PFSK-1 (cell line): ENCODE results near the gene LINC00305.

Source experiments
- POLR2AphosphoS5 ChIP-seq: IDR thresholded peaks from 2 replicates; pipeline ENCODE4 v1.6.1; 2012; ENCODE audit warnings: low read depth, mild to moderate bottlenecking, control low read depth, low read length, moderate library complexity
- SIN3A ChIP-seq: IDR thresholded peaks from 2 replicates; pipeline ENCODE4 v1.6.1; 2012; ENCODE audit warnings: mild to moderate bottlenecking, low read length, moderate library complexity, borderline replicate concordance; ENCODE audit not compliant: insufficient read depth
- TAF1 ChIP-seq: IDR thresholded peaks from 2 replicates; pipeline ENCODE4 v1.6.1; 2012; ENCODE audit warnings: low read length, control low read depth, borderline replicate concordance; ENCODE audit not compliant: insufficient read depth
- TF ChIP-seq, protein P1 (sequence below), 2 experiments: IDR thresholded peaks; 2 replicates each; pipeline versions ENCODE4 v1.6.1 to v1.8.0; 2011 to 2012; ENCODE audit warnings: low read depth in 2 of 2, low read length in 2 of 2, control low read depth in 1 of 2, inconsistent platforms in 1 of 2, mild to moderate bottlenecking in 1 of 2, moderate library complexity in 1 of 2; ENCODE audit not compliant: insufficient read depth in 1 of 2

DNA sequence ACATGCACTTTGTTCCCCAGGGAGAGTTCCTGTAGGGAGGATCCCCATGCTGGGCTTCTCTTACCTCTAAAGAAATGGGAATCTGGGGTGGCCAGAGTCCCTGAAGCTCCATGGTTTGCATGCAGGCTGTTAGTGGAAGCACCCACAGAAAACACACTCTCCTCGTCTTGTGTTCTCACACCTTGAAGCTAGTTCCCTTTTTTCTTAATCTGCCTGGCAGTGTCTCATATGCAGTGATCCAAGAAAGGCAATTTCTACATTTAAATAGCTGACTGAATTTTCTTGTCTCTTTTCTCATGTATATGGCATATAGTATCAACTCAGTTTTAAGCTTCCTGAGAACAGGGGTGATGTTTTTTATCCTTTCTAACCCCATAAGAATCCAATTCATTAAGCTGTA, 65.0 kb downstream of the LINC00305 start:
- TF ChIP-seq POLR2AphosphoS5 = no peak
- TF ChIP-seq, protein P1, sequence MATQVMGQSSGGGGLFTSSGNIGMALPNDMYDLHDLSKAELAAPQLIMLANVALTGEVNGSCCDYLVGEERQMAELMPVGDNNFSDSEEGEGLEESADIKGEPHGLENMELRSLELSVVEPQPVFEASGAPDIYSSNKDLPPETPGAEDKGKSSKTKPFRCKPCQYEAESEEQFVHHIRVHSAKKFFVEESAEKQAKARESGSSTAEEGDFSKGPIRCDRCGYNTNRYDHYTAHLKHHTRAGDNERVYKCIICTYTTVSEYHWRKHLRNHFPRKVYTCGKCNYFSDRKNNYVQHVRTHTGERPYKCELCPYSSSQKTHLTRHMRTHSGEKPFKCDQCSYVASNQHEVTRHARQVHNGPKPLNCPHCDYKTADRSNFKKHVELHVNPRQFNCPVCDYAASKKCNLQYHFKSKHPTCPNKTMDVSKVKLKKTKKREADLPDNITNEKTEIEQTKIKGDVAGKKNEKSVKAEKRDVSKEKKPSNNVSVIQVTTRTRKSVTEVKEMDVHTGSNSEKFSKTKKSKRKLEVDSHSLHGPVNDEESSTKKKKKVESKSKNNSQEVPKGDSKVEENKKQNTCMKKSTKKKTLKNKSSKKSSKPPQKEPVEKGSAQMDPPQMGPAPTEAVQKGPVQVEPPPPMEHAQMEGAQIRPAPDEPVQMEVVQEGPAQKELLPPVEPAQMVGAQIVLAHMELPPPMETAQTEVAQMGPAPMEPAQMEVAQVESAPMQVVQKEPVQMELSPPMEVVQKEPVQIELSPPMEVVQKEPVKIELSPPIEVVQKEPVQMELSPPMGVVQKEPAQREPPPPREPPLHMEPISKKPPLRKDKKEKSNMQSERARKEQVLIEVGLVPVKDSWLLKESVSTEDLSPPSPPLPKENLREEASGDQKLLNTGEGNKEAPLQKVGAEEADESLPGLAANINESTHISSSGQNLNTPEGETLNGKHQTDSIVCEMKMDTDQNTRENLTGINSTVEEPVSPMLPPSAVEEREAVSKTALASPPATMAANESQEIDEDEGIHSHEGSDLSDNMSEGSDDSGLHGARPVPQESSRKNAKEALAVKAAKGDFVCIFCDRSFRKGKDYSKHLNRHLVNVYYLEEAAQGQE (IDR thresholded peaks at IDR 0.05; ENCODE audit: insufficient read depth in 1 of 2, low read depth in 2 of 2, low read length in 2 of 2) = no peak
- no peak for TF ChIP-seq SIN3A
- no peak for TF ChIP-seq TAF1
